HL-60/S4 treated with phorbol 12-myristate 13-acetate at 8.2 ng/mL for 4 days and 3 days (cell line): ENCODE measurements around the gene LSM4.

Experiments used
- in situ Hi-C: fragments of 300-500 bp; cut with MboI; formaldehyde crosslinking; loops from 2 replicates; pipeline ENCODE4 v1.15.0; 2022; ENCODE audit warnings: low sequenced_read_pairs

LSM4 gene

GRCh38 chr19:18295034-18295451 is 27.8 kb downstream of the LSM4 start:
- in situ Hi-C loops: no loop called here

- in situ Hi-C loops: no loop called here
Measured at GRCh38 chr19:18294467-18294864, 28.4 kb downstream of the LSM4 start.

- in situ Hi-C loops: no loop called here
Measured at GRCh38 chr19:18293642-18294466, 29.0 kb downstream of the LSM4 start.

- in situ Hi-C loops: no loop called here
Measured at GRCh38 chr19:18292810-18293641, 29.9 kb downstream of the LSM4 start.

GRCh38 chr19:18292462-18292809 is 30.4 kb downstream of the LSM4 start:
- in situ Hi-C loops: no loop called here

GRCh38 chr19:18291590-18292461 is 31.1 kb downstream of the LSM4 start:
- in situ Hi-C loops: no loop called here

GRCh38 chr19:18291019-18291524 is 31.8 kb downstream of the LSM4 start:
- in situ Hi-C loops: no loop called here

GRCh38 chr19:18290302-18291018 is 32.4 kb downstream of the LSM4 start:
- in situ Hi-C loops: no loop called here

- in situ Hi-C loops: no loop called here
Measured at GRCh38 chr19:18289471-18290301, 33.2 kb downstream of the LSM4 start.

GRCh38 chr19:18287836-18288772 is 34.8 kb downstream of the LSM4 start:
- in situ Hi-C loops: no loop called here

- in situ Hi-C loops: no loop called here
Measured at GRCh38 chr19:18286973-18287635, 35.8 kb downstream of the LSM4 start.

GRCh38 chr19:18284712-18285360 is 38.0 kb downstream of the LSM4 start:
- in situ Hi-C loops: no loop called here

- in situ Hi-C loops: no loop called here
Measured at GRCh38 chr19:18283338-18283737, 39.5 kb downstream of the LSM4 start.

GRCh38 chr19:18282788-18283141 is 40.1 kb downstream of the LSM4 start:
- in situ Hi-C loops: no loop called here

GRCh38 chr19:18282021-18282787 is 40.7 kb downstream of the LSM4 start:
- in situ Hi-C loops: no loop called here
